GM23338 (cell line): ENCODE data around the gene RNF186. TPM values are rescaled to one million over a fixed set of nuclear protein-coding genes. Genes with fewer than 3 reads are reported as not detected.

Source experiments
- ATAC-seq: fragments of 200-7000 bp; cut with Tn5 transposase; 3 replicates; pipeline ENCODE4 v1.9.1; 2020
- DNase-seq: peaks from one replicate; pipeline ENCODE4 v3.0.0-alpha.2; 2015; ENCODE audit warnings: low spot score
- H2AFZ ChIP-seq: fragments of 200-600 bp; sonication (generic); 2 replicates; pipeline ENCODE4 v1.8.0; 2016; ENCODE audit warnings: antibody characterized with exemption, mild to moderate bottlenecking, moderate library complexity
- H3F3A ChIP-seq: fragments of 200-600 bp; sonication (generic); replicated peaks from 2 replicates; pipeline ENCODE4 v1.8.0; 2017; ENCODE audit warnings: antibody characterized with exemption, mixed run types, low read depth
- H3K27ac ChIP-seq: fragments of 200-600 bp; sonication (generic); 2 replicates; pipeline ENCODE4 v1.6.1; 2016; ENCODE audit warnings: low read depth
- H3K27me3 ChIP-seq: fragments of 200-600 bp; sonication (generic); 2 replicates; pipeline ENCODE4 v1.8.0; 2016; ENCODE audit warnings: mild to moderate bottlenecking, mixed run types, moderate library complexity; ENCODE audit not compliant: insufficient read depth
- H3K36me3 ChIP-seq: fragments of 200-600 bp; sonication (generic); 2 replicates; pipeline ENCODE4 v1.8.0; 2016; ENCODE audit warnings: mild to moderate bottlenecking; ENCODE audit not compliant: insufficient read depth
- H3K4me1 ChIP-seq: fragments of 200-600 bp; sonication (generic); 2 replicates; pipeline ENCODE4 v1.8.0; 2016; ENCODE audit warnings: mild to moderate bottlenecking, moderate library complexity; ENCODE audit not compliant: insufficient read depth
- H3K4me2 ChIP-seq: fragments of 200-600 bp; sonication (generic); 2 replicates; pipeline ENCODE4 v1.7.1; 2017; ENCODE audit warnings: mixed run types
- H3K4me3 ChIP-seq: fragments of 200-600 bp; sonication (generic); 2 replicates; pipeline ENCODE4 v1.6.1; 2016; ENCODE audit warnings: mixed run types
- H3K79me2 ChIP-seq: fragments of 200-600 bp; sonication (generic); replicated peaks from 2 replicates; pipeline ENCODE4 v1.8.0; 2017; ENCODE audit warnings: mild to moderate bottlenecking; ENCODE audit not compliant: insufficient read depth
- H3K9me2 ChIP-seq: fragments of 200-600 bp; sonication (generic); 2 replicates; pipeline ENCODE4 v1.8.0; 2017; ENCODE audit not compliant: insufficient read depth
- H4K20me1 ChIP-seq: fragments of 200-600 bp; sonication (generic); replicated peaks from 2 replicates; pipeline ENCODE4 v1.8.0; 2017; ENCODE audit warnings: mild to moderate bottlenecking; ENCODE audit not compliant: insufficient read depth
- H3K27ac Mint-ChIP-seq: 2 replicates; pipeline ENCODE4 v1.8.0; 2020; ENCODE audit warnings: inconsistent platforms, mild to moderate bottlenecking, moderate library complexity, mixed read lengths
- H3K27me3 Mint-ChIP-seq: 3 replicates; pipeline ENCODE4 v1.8.0; 2022; ENCODE audit warnings: low read depth, mild to moderate bottlenecking, moderate library complexity, mixed read lengths, inconsistent platforms; ENCODE audit not compliant: insufficient read depth, poor library complexity
- H3K36me3 Mint-ChIP-seq: 3 replicates; pipeline ENCODE4 v1.8.0; 2021; ENCODE audit warnings: low read depth, mild to moderate bottlenecking, inconsistent platforms, moderate library complexity, mixed read lengths
- H3K4me1 Mint-ChIP-seq: 3 replicates; pipeline ENCODE4 v1.8.0; 2020; ENCODE audit warnings: mild to moderate bottlenecking, inconsistent platforms, mixed read lengths
- H3K4me3 Mint-ChIP-seq: 3 replicates; pipeline ENCODE4 v1.8.0; 2021; ENCODE audit warnings: moderate library complexity, mild to moderate bottlenecking, inconsistent platforms, mixed read lengths
- H3K9me3 Mint-ChIP-seq: 3 replicates; pipeline ENCODE4 v1.8.0; 2020; ENCODE audit warnings: moderate library complexity, mild to moderate bottlenecking, inconsistent platforms, mixed read lengths
- CREB1 ChIP-seq: fragments of 250-450 bp; sonication (Bioruptor Pico); IDR thresholded peaks from 2 replicates; pipeline ENCODE4 v1.5.0; 2020; ENCODE audit warnings: low read depth, mild to moderate bottlenecking, moderate library complexity
- CTCF ChIP-seq, 2 experiments: fragments of 200-600 bp in 1 of 2; sonication (generic) in 1 of 2; conservative IDR thresholded peaks; 2 replicates each; pipeline versions ENCODE4 v1.5.1 to v1.6.1; 2016 to 2017; ENCODE audit warnings: antibody characterized with exemption in 2 of 2, low read depth in 2 of 2, mild to moderate bottlenecking in 2 of 2, moderate library complexity in 1 of 2
- EZH2 ChIP-seq: fragments of 200-600 bp; sonication (generic); IDR thresholded peaks from one replicate; pipeline ENCODE4 v1.8.0; 2017; ENCODE audit warnings: antibody characterized with exemption, mild to moderate bottlenecking, low read depth; ENCODE audit not compliant: unreplicated experiment
- EZH2phosphoT487 ChIP-seq: fragments of 200-600 bp; sonication (generic); IDR thresholded peaks from one replicate; pipeline ENCODE4 v1.8.1; 2018; ENCODE audit warnings: antibody characterized with exemption; ENCODE audit not compliant: unreplicated experiment
- JUNB ChIP-seq: IDR thresholded peaks from one replicate; pipeline ENCODE4 v1.6.1; 2016; ENCODE audit warnings: antibody characterized with exemption; ENCODE audit not compliant: unreplicated experiment
- NANOG ChIP-seq: IDR thresholded peaks from 2 replicates; pipeline ENCODE4 v1.6.1; 2016; ENCODE audit warnings: antibody characterized with exemption, borderline replicate concordance
- POLR2AphosphoS5 ChIP-seq: IDR thresholded peaks from 2 replicates; pipeline ENCODE4 v1.6.1; 2016; ENCODE audit warnings: antibody characterized with exemption, low read depth
- STAT1 ChIP-seq: IDR thresholded peaks from one replicate; pipeline ENCODE4 v1.6.1; 2016; ENCODE audit warnings: antibody characterized with exemption; ENCODE audit not compliant: unreplicated experiment
- ZNF114 ChIP-seq: fragments of 250-450 bp; sonication (Bioruptor Pico); IDR thresholded peaks from 2 replicates; pipeline ENCODE4 v1.5.0; 2020; ENCODE audit warnings: mild to moderate bottlenecking, moderate library complexity
- ZNF331 ChIP-seq: fragments of 250-450 bp; sonication (Bioruptor Pico); IDR thresholded peaks from 2 replicates; pipeline ENCODE4 v1.5.0; 2020; ENCODE audit warnings: low read depth, mild to moderate bottlenecking, moderate library complexity
- ZNF462 ChIP-seq: fragments of 250-450 bp; sonication (Bioruptor Pico); IDR thresholded peaks from 2 replicates; pipeline ENCODE4 v1.5.0; 2020; ENCODE audit warnings: mild to moderate bottlenecking, moderate library complexity
- polyA plus RNA-seq: library from polyadenylated mRNA; unstranded; fragments of >200 nt; fragmentation: Nextera tagmentation; extraction: Ambion mirVana; gene quantifications from 2 replicates; pipeline ENCODE4 v1.2.1, GENCODE V29; 2016
- total RNA-seq: library from RNA; depleted of rRNA; stranded (reverse); fragments of >200 nt; shearing (Covaris generic); gene quantifications from 2 replicates; pipeline ENCODE4 v1.2.3, GENCODE V29; 2014
- TF ChIP-seq, protein P1 (sequence below): IDR thresholded peaks from one replicate; pipeline ENCODE4 v1.6.1; 2018; ENCODE audit warnings: antibody characterized with exemption; ENCODE audit not compliant: unreplicated experiment

Gene RNF186
- total and polyA plus RNA-seq, 2 experiments from 2014 or later = not detected

GRCh38 chr1:19860418-19860817 is 45.3 kb upstream of the RNF186 start:
- no peak for DNase-seq
- Mint-ChIP-seq H3K27me3 (peaks cover 12% of the 10 kb centered on the region), H3K9me3 (peaks cover 13% of the 10 kb centered on the region; the same call in 2 of the 3 replicates), H3K4me3 (no peak overlapping the region), H3K36me3 (peaks cover 5% of the 10 kb centered on the region; the same call in 1 of the 3 replicates), H3K27ac (no peak overlapping the region), H3K4me1 (no peaks in the 10 kb centered on the region)
- no peaks in the 10 kb centered on the region for H4K20me1 ChIP-seq
- no peak overlapping the region for H3K4me2 ChIP-seq
- no peaks in the 10 kb centered on the region for H3K4me1 ChIP-seq
- no peaks in the 10 kb centered on the region for H3K79me2 ChIP-seq
- H3K36me3 ChIP-seq = no peaks in the 10 kb centered on the region
- H3K27me3 ChIP-seq = no peaks in the 10 kb centered on the region
- H2AFZ ChIP-seq = no peak overlapping the region
- H3K4me3 ChIP-seq = no peak overlapping the region
- H3K9me2 ChIP-seq = no peaks in the 10 kb centered on the region
- ATAC-seq = no peak
- TF ChIP-seq POLR2AphosphoS5 (no peak), ZNF331 (CRISPR knock-in tag) (no peak), CTCF (conservative IDR thresholded peaks at IDR 0.05; ENCODE audit: low read depth in 2 of 2) (no peak), EZH2phosphoT487 (no peak), CREB1 (no peak), ZNF114 (CRISPR knock-in tag) (no peak), ZNF462 (CRISPR knock-in tag) (no peak), JUNB (no peak), NANOG (no peak), STAT1 (no peak), EZH2 (no peak)
- TF ChIP-seq, protein P1, sequence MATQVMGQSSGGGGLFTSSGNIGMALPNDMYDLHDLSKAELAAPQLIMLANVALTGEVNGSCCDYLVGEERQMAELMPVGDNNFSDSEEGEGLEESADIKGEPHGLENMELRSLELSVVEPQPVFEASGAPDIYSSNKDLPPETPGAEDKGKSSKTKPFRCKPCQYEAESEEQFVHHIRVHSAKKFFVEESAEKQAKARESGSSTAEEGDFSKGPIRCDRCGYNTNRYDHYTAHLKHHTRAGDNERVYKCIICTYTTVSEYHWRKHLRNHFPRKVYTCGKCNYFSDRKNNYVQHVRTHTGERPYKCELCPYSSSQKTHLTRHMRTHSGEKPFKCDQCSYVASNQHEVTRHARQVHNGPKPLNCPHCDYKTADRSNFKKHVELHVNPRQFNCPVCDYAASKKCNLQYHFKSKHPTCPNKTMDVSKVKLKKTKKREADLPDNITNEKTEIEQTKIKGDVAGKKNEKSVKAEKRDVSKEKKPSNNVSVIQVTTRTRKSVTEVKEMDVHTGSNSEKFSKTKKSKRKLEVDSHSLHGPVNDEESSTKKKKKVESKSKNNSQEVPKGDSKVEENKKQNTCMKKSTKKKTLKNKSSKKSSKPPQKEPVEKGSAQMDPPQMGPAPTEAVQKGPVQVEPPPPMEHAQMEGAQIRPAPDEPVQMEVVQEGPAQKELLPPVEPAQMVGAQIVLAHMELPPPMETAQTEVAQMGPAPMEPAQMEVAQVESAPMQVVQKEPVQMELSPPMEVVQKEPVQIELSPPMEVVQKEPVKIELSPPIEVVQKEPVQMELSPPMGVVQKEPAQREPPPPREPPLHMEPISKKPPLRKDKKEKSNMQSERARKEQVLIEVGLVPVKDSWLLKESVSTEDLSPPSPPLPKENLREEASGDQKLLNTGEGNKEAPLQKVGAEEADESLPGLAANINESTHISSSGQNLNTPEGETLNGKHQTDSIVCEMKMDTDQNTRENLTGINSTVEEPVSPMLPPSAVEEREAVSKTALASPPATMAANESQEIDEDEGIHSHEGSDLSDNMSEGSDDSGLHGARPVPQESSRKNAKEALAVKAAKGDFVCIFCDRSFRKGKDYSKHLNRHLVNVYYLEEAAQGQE = no peak
- no peaks in the 10 kb centered on the region for H3F3A ChIP-seq
- H3K27ac ChIP-seq = no peak overlapping the region
